Endodermal cell (in vitro differentiated cells): ENCODE results near the gene AIPL1. TPM values are rescaled to one million over a fixed set of nuclear protein-coding genes. Genes with fewer than 3 reads are reported as not detected.

Experiments used
- DNase-seq: peaks from one replicate; pipeline ENCODE4 v3.0.0-alpha.2; 2017
- H3K27ac ChIP-seq: 2 replicates; pipeline ENCODE4 v1.5.1; 2013; ENCODE audit warnings: mild to moderate bottlenecking, low read depth, low read length, moderate library complexity
- H3K27me3 ChIP-seq: 2 replicates; pipeline ENCODE4 v1.6.1; 2013; ENCODE audit warnings: mild to moderate bottlenecking, low read length, moderate library complexity; ENCODE audit not compliant: insufficient read depth, control insufficient read depth, poor library complexity, severe bottlenecking
- H3K36me3 ChIP-seq: 2 replicates; pipeline ENCODE4 v1.7.0; 2013; ENCODE audit warnings: mild to moderate bottlenecking, low read length, moderate library complexity; ENCODE audit not compliant: control insufficient read depth, insufficient read depth
- H3K4me1 ChIP-seq: one replicate; pipeline ENCODE4 v1.7.0; 2013; ENCODE audit warnings: low read length; ENCODE audit not compliant: control insufficient read depth, insufficient read depth
- H3K4me3 ChIP-seq: 2 replicates; pipeline ENCODE4 v1.5.1; 2013; ENCODE audit warnings: mild to moderate bottlenecking, low read length, moderate library complexity
- H3K9ac ChIP-seq: 2 replicates; pipeline ENCODE4 v1.6.1; 2013; ENCODE audit warnings: mild to moderate bottlenecking, low read length, moderate library complexity; ENCODE audit not compliant: poor library complexity, severe bottlenecking; ENCODE audit errors: extremely low read depth
- H3K9me3 ChIP-seq: 2 replicates; pipeline ENCODE4 v1.6.1; 2013; ENCODE audit warnings: mild to moderate bottlenecking, low read length, moderate library complexity; ENCODE audit not compliant: control insufficient read depth
- H3K27ac Mint-ChIP-seq: 2 replicates; pipeline ENCODE4 v1.8.0; 2020; ENCODE audit warnings: mixed read lengths
- H3K27me3 Mint-ChIP-seq: 2 replicates; pipeline ENCODE4 v1.8.0; 2021; ENCODE audit warnings: mild to moderate bottlenecking, mixed read lengths; ENCODE audit not compliant: insufficient read depth
- H3K36me3 Mint-ChIP-seq: 2 replicates; pipeline ENCODE4 v1.8.0; 2020; ENCODE audit warnings: low read depth, mixed read lengths
- H3K4me1 Mint-ChIP-seq: 2 replicates; pipeline ENCODE4 v1.8.0; 2020; ENCODE audit warnings: mixed read lengths
- H3K4me3 Mint-ChIP-seq: 2 replicates; pipeline ENCODE4 v1.8.0; 2020; ENCODE audit warnings: mild to moderate bottlenecking, moderate library complexity, mixed read lengths
- H3K9me3 Mint-ChIP-seq: 2 replicates; pipeline ENCODE4 v1.8.0; 2020; ENCODE audit warnings: mild to moderate bottlenecking, mixed read lengths
- CTCF ChIP-seq: fragments of 200-600 bp; sonication (generic); conservative IDR thresholded peaks from 2 replicates; pipeline ENCODE4 v1.5.0; 2021; ENCODE audit warnings: antibody characterized with exemption, mild to moderate bottlenecking
- WGBS, 2 experiments: methylation state at CpG; one replicate each; pipeline versions ENCODE4 v1.1.5 to v1.1.7; 2013; ENCODE audit warnings: missing lambda C conversion rate in 2 of 2, mixed read lengths in 1 of 2; ENCODE audit not compliant: insufficient coverage in 1 of 2, insufficient read length in 1 of 2; 5-methylcytosine and 5-hydroxymethylcytosine counted together
- total RNA-seq, 2 donors: library from RNA; stranded (reverse); fragmentation: NEBNext Ultra II Directional in 1 of 2; extraction: Animal tissue kit (Norgen Biotek cat#: 25700) in 1 of 2; gene quantifications; 2 replicates in 1 of 2; 3 replicates in 1 of 2; pipeline ENCODE4 v1.2.1, GENCODE V29; 2021

The AIPL1 gene
- total RNA-seq, 2 donors from 2014 or later, result not detected

GRCh38 chr17:6476076-6476809, 41.3 kb upstream of the AIPL1 start:
- H3K4me1 ChIP-seq, result peaks cover 9% of the 10 kb centered on the region
- no peak overlapping the region for H3K27ac Mint-ChIP-seq

GRCh38 chr17:6475411-6475810, 40.5 kb upstream of the AIPL1 start:
- Histone ChIP-seq H3K4me3 (no peak overlapping the region), H3K4me1 (peaks cover 9% of the 10 kb centered on the region), H3K9me3 (no peaks in the 10 kb centered on the region), H3K36me3 (no peaks in the 10 kb centered on the region), H3K27ac (no peak overlapping the region), H3K27me3 (no peaks in the 10 kb centered on the region), H3K9ac (no peak overlapping the region)
- Mint-ChIP-seq H3K27me3 (no peaks in the 10 kb centered on the region), H3K4me3 (no peak overlapping the region), H3K36me3 (no peaks in the 10 kb centered on the region), H3K4me1 (peaks cover 30% of the 10 kb centered on the region), H3K9me3 (no peaks in the 10 kb centered on the region), H3K27ac (no peak overlapping the region)
- no peak for TF ChIP-seq CTCF
- DNase-seq, result no peak
- WGBS, 2 experiments, result 87% methylated on average over 3 to 4 of the region's 4 CpGs

More at GRCh38 chr17:6476076-6476809, 41.3 kb upstream of the AIPL1 start:
- DNase-seq, result no peak
- Histone ChIP-seq H3K9ac (no peak overlapping the region), H3K27me3 (no peaks in the 10 kb centered on the region), H3K36me3 (no peaks in the 10 kb centered on the region), H3K27ac (no peak overlapping the region), H3K9me3 (no peaks in the 10 kb centered on the region), H3K4me3 (no peak overlapping the region)
- Mint-ChIP-seq H3K9me3 (no peaks in the 10 kb centered on the region), H3K4me1 (peaks cover 30% of the 10 kb centered on the region), H3K4me3 (no peak overlapping the region), H3K27me3 (no peaks in the 10 kb centered on the region), H3K36me3 (no peaks in the 10 kb centered on the region)
- WGBS, 2 experiments, result 79 to 82% methylated on average over 7 of the region's 8 CpGs
- no peak for TF ChIP-seq CTCF

- Histone ChIP-seq H3K9ac (no peak overlapping the region), H3K4me1 (peaks cover 6% of the 10 kb centered on the region), H3K4me3 (no peak overlapping the region), H3K36me3 (no peaks in the 10 kb centered on the region), H3K27me3 (no peaks in the 10 kb centered on the region), H3K27ac (no peak overlapping the region), H3K9me3 (no peaks in the 10 kb centered on the region)
- no peak overlapping the region for H3K27ac Mint-ChIP-seq
- H3K36me3 Mint-ChIP-seq, result no peaks in the 10 kb centered on the region
- peaks cover 25% of the 10 kb centered on the region for H3K4me1 Mint-ChIP-seq
- no peak overlapping the region for H3K4me3 Mint-ChIP-seq
- H3K27me3 Mint-ChIP-seq, result no peaks in the 10 kb centered on the region
- 85 to 90% methylated on average over 4 to 7 of the region's 7 CpGs for WGBS, 2 experiments
- no peak for DNase-seq
- no peaks in the 10 kb centered on the region for H3K9me3 Mint-ChIP-seq
- no peak for TF ChIP-seq CTCF
Measured at GRCh38 chr17:6474906-6475305, 40.0 kb upstream of the AIPL1 start.
